Measurements from ENCODE around the gene STMN3.

The STMN3 gene

GRCh38 chr20:63622096-63622495, 31.1 kb downstream of the STMN3 start:
- peak; percentile 50 for DNase-seq (ENCODE audit: low read depth)
- TF ChIP-seq CTCF (conservative IDR thresholded peaks at IDR 0.05; ENCODE audit: low read depth, low read length) = no peak

GRCh38 chr20:63620991-63621390, 32.2 kb downstream of the STMN3 start:
- H3K4me3 ChIP-seq (ENCODE audit: low read depth, low read length) = no peak overlapping the region
- no peak for DNase-seq (ENCODE audit: low read depth)
- no peak for TF ChIP-seq CTCF (conservative IDR thresholded peaks at IDR 0.05; ENCODE audit: low read depth, low read length)

More at GRCh38 chr20:63622096-63622495, 31.1 kb downstream of the STMN3 start:
- no peak overlapping the region for H3K4me3 ChIP-seq (ENCODE audit: low read depth, low read length)

- no peak for TF ChIP-seq CTCF (conservative IDR thresholded peaks at IDR 0.05; ENCODE audit: low read depth, low read length)
Measured at GRCh38 chr20:63619505-63619904, 33.7 kb downstream of the STMN3 start.

GRCh38 chr20:63619086-63619485, 34.1 kb downstream of the STMN3 start:
- no peak for TF ChIP-seq CTCF (conservative IDR thresholded peaks at IDR 0.05; ENCODE audit: low read depth, low read length)
- DNase-seq (ENCODE audit: low read depth) = no peak
- H3K4me3 ChIP-seq (ENCODE audit: low read depth, low read length) = no peak overlapping the region

More at GRCh38 chr20:63619505-63619904, 33.7 kb downstream of the STMN3 start:
- DNase-seq (ENCODE audit: low read depth) = no peak
- H3K4me3 ChIP-seq (ENCODE audit: low read depth, low read length) = no peak overlapping the region

GRCh38 chr20:63618291-63618980, 34.8 kb downstream of the STMN3 start:
- DNase-seq (ENCODE audit: low read depth) = no peak
- H3K4me3 ChIP-seq (ENCODE audit: low read depth, low read length) = no peak overlapping the region
- TF ChIP-seq CTCF (conservative IDR thresholded peaks at IDR 0.05; ENCODE audit: low read depth, low read length) = no peak

DNA sequence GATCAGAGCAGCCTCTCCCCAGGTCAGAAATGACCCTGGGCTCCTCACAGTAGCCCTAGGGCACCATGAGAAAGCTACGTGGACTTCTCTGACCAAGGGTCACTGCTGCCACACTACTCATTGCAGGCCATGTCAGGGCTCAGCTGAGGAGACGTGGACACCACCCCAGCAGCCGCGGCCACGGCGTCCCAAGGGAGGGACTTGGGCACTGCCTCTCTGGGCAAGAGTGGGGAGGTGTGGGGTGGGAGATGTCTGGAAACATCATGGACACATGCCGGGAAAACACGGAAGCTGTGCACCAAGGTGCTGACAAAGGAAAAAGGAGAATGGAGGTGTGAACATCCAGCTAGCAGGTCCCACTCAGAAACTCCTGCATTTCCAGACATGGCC, 35.4 kb downstream of the STMN3 start:
- TF ChIP-seq CTCF (conservative IDR thresholded peaks at IDR 0.05; ENCODE audit: low read depth, low read length) = no peak
- DNase-seq (ENCODE audit: low read depth) = no peak
- no peak overlapping the region for H3K4me3 ChIP-seq (ENCODE audit: low read depth, low read length)
